Aorta (tissue), 5 donors: ENCODE measurements around the gene SETD4. TPM values are rescaled to one million over a fixed set of nuclear protein-coding genes. Genes with fewer than 3 reads are reported as not detected.
A peak's percentile ranks its signal among the peaks of the same experiment; 100 is the strongest.

Experiments used
- ATAC-seq: fragments of 200-7000 bp; cut with Tn5 transposase; one replicate; pipeline ENCODE4 v1.9.1; 2022; ENCODE audit warnings: moderate library complexity; ENCODE audit not compliant: low FRiP score
- DNase-seq, 2 donors: peaks; one replicate each; pipeline ENCODE4 v3.0.0-alpha.2; 2020
- H3K27ac ChIP-seq, 2 donors: one replicate each; pipeline ENCODE4 v1.5.1; 2013; ENCODE audit warnings: low read length in 2 of 2, mild to moderate bottlenecking in 2 of 2, moderate library complexity in 2 of 2, control low read depth in 1 of 2, inconsistent platforms in 1 of 2, low read depth in 1 of 2
- H3K27me3 ChIP-seq, 2 donors: one replicate each; pipeline ENCODE4 v1.6.1; 2013; ENCODE audit warnings: control low read depth in 1 of 2, low read length in 1 of 2, mild to moderate bottlenecking in 1 of 2, moderate library complexity in 1 of 2; ENCODE audit not compliant: insufficient read depth in 2 of 2, control insufficient read depth in 1 of 2
- H3K36me3 ChIP-seq, 2 donors: one replicate each; pipeline ENCODE4 v1.6.1; 2013; ENCODE audit warnings: control low read depth in 1 of 2, low read length in 1 of 2, mild to moderate bottlenecking in 1 of 2; ENCODE audit not compliant: insufficient read depth in 2 of 2, control insufficient read depth in 1 of 2
- H3K4me1 ChIP-seq, 2 donors: one replicate each; pipeline ENCODE4 v1.6.1; 2013; ENCODE audit warnings: low read length in 2 of 2, control low read depth in 1 of 2, mild to moderate bottlenecking in 1 of 2, moderate library complexity in 1 of 2; ENCODE audit not compliant: insufficient read depth in 2 of 2, control insufficient read depth in 1 of 2
- H3K4me3 ChIP-seq, 2 donors: one replicate each; pipeline ENCODE4 v1.5.1; 2013; ENCODE audit warnings: low read length in 2 of 2, control low read depth in 1 of 2, mild to moderate bottlenecking in 1 of 2
- H3K9me3 ChIP-seq: one replicate; pipeline ENCODE4 v1.6.1; 2013; ENCODE audit warnings: mild to moderate bottlenecking, low read length; ENCODE audit not compliant: control insufficient read depth
- WGBS, 2 donors: extraction: QIAGEN DNeasy Blood & Tissue Kit; methylation state at CpG; one replicate each; pipeline ENCODE4 v1.1.7; 2013; 5-methylcytosine and 5-hydroxymethylcytosine counted together
- intact Hi-C, 2 donors: fragments of 100-400 bp; cut with DNase I; formaldehyde crosslinking; loops; one replicate each; pipeline versions ENCODE4 v1.14.2 to v1.15.0; 2022
- polyA plus RNA-seq, 2 donors: library from polyadenylated mRNA; stranded (reverse); fragments of 200-250 nt; gene quantifications; one replicate each; pipeline ENCODE4 v1.2.3, GENCODE V29; 2013
- total RNA-seq, 2 donors: library from RNA; stranded (reverse); fragmentation: NEBNext Ultra II Directional; extraction: Animal tissue kit (Norgen Biotek cat#: 25700); gene quantifications; one replicate each; pipeline ENCODE4 v1.2.1, GENCODE V29; 2021
- donor health status: healthy with polysubstance abuse.
- donor health status: Bipolar disorder and iron deficiency.
- donor health status: DM: no; HTN: no; CAD: no.
- donor health status: DM: no; HTN: no; CAD: no.
- donor health status: DM: yes; HTN: yes; CAD: no.

SETD4 gene
- total and polyA plus RNA-seq, 4 donors = 14.8 to 22.5 (median 18.5) TPM

DNA sequence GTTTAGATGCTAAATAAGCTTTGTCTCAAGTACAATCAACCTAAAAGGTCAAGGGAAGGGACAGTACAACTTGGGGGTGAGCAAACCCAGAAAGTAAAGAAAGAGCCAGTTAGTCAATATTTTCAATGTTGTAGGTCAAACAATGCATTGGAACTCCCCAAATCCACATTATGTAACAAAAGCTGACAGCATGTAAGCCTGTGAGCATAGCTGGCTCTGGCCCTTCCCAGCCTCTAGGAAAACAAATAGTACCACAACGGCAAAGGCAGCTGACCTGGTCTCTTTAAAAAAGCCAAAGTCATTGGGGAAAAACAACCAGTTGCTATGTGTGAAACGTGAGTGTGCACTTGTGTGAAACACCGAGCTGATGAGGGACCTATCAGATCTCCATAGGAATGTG lies 12.9 kb upstream of the SETD4 start:
- Histone ChIP-seq H3K36me3 (peaks cover 0 to 2% of the 10 kb centered on the region in 2 donors), H3K4me1 (peaks cover 0 to 2% of the 10 kb centered on the region in 2 donors)
- WGBS, 2 donors = 26 to 31% methylated on average over 3 of the region's 3 CpGs

DNA sequence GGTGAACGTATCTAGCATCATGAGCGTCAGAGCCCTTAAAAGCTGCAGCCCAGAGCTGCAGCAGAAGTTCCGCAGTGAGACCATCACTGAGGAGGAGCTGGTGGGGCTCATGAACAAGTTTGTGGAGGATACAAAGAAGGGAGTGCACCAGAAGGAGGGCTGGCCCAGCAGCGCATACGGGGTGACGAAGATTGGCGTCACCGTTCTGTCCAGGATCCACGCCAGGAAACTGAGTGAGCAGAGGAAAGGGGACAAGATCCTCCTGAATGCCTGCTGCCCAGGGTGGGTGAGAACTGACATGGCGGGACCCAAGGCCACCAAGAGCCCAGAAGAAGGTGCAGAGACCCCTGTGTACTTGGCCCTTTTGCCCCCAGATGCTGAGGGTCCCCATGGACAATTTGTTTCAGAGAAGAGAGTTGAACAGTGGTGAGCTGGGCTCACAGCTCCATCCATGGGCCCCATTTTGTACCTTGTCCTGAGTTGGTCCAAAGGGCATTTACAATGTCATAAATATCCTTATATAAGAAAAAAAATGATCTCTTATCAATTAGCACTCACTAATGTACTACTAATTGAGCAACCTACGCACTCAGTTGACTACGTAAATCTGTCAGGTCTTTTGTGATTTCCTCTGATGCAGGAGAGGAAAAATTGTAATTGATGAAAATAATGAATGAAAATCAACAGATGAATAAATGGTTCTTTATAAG lies 12.3 kb upstream of the SETD4 start:
- no peak overlapping the region for H3K27ac ChIP-seq
- intact Hi-C loops = no loop called here
- H3K4me1 ChIP-seq = peaks cover 0 to 2% of the 10 kb centered on the region in 2 donors
- peaks cover 0 to 2% of the 10 kb centered on the region in 2 donors for H3K36me3 ChIP-seq
- H3K9me3 ChIP-seq = no peaks in the 10 kb centered on the region
- 95 to 97% methylated on average over 12 of the region's 12 CpGs for WGBS, 2 donors
- no peaks in the 10 kb centered on the region for H3K27me3 ChIP-seq
- DNase-seq = no peak
- no peak for ATAC-seq
- no peak overlapping the region for H3K4me3 ChIP-seq

More for the DNA sequence above, 12.9 kb upstream of the SETD4 start:
- no peak overlapping the region for H3K27ac ChIP-seq
- ATAC-seq (no peak), DNase-seq (no peak)
- H3K4me3 ChIP-seq = no peak overlapping the region
- intact Hi-C loops = no loop called here
- no peaks in the 10 kb centered on the region for H3K27me3 ChIP-seq
- no peaks in the 10 kb centered on the region for H3K9me3 ChIP-seq

DNA sequence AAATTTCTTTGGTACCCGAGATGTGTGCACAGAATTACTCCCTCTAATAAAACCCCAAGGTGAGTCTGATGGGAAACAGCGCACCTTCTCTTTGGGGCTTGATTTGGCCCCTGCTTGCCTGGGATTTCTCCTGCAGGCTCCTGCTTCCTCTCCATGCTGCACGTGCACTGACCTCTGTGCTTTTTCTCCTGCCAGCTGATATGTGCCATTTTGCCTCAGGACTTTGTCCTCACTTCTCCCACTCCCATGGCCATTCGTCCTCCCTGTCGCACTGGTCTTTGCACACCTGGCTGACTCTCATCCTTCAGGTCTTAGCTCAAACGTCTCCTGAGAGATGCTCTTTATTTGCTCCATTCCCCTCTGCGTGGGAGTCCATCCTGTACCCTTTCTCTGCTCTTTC lies 10.7 kb upstream of the SETD4 start:
- Histone ChIP-seq H3K9me3 (no peaks in the 10 kb centered on the region), H3K27ac (peak overlapping the region in 1 of 2 donors; percentile 14), H3K4me3 (no peak overlapping the region), H3K27me3 (no peaks in the 10 kb centered on the region), H3K4me1 (peaks cover 0 to 2% of the 10 kb centered on the region in 2 donors), H3K36me3 (peaks cover 0 to 2% of the 10 kb centered on the region in 2 donors)
- intact Hi-C loops = no loop called here
- 81 to 89% methylated on average over 7 of the region's 7 CpGs for WGBS, 2 donors
- ATAC-seq (no peak), DNase-seq (no peak)

DNA sequence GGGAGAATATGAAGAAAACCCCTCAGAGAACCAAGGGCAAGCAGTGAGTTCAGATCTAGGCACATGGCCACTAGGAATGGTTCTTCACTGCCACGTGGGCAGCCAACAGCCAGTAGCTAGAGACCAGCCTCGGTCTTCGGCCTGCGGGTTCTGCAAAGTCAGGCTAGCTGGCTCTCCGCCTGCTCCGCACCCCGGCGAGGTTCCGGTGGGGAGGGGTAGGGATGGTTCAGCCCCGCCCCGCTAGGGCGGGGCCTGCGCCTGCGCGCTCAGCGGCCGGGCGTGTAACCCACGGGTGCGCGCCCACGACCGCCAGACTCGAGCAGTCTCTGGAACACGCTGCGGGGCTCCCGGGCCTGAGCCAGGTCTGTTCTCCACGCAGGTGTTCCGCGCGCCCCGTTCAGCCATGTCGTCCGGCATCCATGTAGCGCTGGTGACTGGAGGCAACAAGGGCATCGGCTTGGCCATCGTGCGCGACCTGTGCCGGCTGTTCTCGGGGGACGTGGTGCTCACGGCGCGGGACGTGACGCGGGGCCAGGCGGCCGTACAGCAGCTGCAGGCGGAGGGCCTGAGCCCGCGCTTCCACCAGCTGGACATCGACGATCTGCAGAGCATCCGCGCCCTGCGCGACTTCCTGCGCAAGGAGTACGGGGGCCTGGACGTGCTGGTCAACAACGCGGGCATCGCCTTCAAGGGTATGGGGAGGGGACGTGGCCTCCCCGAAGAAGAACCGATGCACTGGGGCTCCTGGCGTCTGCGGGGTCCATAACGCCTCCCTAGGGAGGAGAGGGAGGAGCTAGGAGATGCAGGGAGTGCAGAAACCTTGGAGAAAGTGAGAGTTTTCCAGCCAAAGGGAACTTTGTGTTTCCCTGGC lies 9.6 kb upstream of the SETD4 start, which contains the start of gene CBR1:
CBR1 (plus strand) TSS at position 312 of the 871 bp plus-strand sequence; CDS start at position 404, 92 bp downstream.
- Histone ChIP-seq H3K36me3 (peaks cover 0 to 2% of the 10 kb centered on the region in 2 donors), H3K4me3 (peak within 1 kb of the TSS; percentile 42 to 52), H3K27ac (peak within 1 kb of the TSS; percentile 57 to 60), H3K4me1 (peaks cover 0 to 2% of the 10 kb centered on the region in 2 donors), H3K9me3 (no peaks in the 10 kb centered on the region), H3K27me3 (no peaks in the 10 kb centered on the region)
- WGBS, 2 donors = 0 to 1% methylated on average over 71 of the region's 71 CpGs
- DNase-seq (peak; percentile 98), ATAC-seq (peak; percentile 99)
- intact Hi-C loops = no loop called here

DNA sequence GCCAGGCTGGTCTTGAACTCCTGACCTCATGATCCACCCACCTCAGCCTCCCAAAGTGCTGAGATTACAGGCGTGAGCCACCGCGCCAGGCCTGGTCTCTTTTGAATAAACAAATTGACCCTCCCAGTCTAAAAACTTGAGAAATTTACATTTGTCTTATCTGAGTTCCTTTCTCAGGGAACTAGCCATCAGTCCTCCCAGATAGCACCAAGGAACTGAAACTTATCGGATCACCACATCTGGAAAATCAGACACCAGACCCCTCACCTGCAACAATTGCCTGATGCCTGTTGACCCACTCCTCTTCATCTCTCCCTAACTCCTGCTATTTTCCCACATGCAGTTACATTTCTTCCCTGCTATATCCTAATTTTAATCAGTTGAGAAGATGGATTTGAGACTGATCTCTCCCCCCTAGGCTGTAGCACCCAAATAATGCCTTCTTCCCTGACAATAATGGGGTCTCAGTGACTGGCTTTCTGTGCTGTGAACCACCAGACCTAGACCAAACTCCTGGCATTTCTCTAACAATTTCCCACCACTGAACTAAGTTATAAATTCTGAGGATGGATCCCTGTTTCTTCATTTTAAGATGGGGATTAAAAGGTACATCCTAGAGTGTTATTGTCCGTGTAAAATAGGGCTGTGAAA lies 8.5 kb upstream of the SETD4 start:
- intact Hi-C loops = no loop called here
- Histone ChIP-seq H3K36me3 (peaks cover 0 to 2% of the 10 kb centered on the region in 2 donors), H3K4me1 (peaks cover 0 to 2% of the 10 kb centered on the region in 2 donors), H3K4me3 (no peak overlapping the region), H3K27ac (peak overlapping the region; percentile 57 to 60), H3K27me3 (no peaks in the 10 kb centered on the region), H3K9me3 (no peaks in the 10 kb centered on the region)
- WGBS, 2 donors = 94 to 97% methylated on average over 5 of the region's 5 CpGs
- ATAC-seq (no peak), DNase-seq (no peak)

DNA sequence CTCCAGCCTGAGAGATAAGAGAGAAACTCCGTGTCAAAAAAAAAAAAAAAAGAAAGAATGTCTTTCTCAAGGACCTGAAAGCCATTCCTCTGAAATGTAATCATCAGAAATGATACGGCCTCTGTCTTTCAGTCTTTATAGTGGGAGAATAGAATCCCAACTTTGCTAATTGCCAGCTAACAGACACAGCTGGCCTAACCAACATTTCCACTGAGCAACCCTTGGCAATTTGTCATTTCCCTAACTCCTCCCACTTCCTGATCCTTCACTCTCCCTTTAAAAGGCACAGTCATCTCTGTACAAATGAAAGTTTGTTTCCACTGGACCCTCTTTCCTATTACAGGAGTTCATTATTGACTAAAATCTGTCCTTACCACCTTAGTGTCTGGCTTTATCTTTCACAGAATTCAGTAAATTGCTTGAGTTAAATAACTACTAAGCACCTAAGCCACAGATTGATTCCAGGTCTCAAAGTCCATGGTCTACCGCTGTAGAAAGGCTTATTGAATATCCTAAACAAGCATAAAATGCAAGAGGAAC lies 5.2 kb upstream of the SETD4 start:
- WGBS, 2 donors = 60 to 64% methylated on average over 3 of the region's 3 CpGs
- intact Hi-C loops = no loop called here
- ATAC-seq (no peak), DNase-seq (no peak)
- H3K36me3 ChIP-seq = no peaks in the 10 kb centered on the region
- H3K4me3 ChIP-seq = no peak overlapping the region
- no peaks in the 10 kb centered on the region for H3K27me3 ChIP-seq
- no peaks in the 10 kb centered on the region for H3K4me1 ChIP-seq
- H3K27ac ChIP-seq = no peak overlapping the region
- H3K9me3 ChIP-seq = no peaks in the 10 kb centered on the region

DNA sequence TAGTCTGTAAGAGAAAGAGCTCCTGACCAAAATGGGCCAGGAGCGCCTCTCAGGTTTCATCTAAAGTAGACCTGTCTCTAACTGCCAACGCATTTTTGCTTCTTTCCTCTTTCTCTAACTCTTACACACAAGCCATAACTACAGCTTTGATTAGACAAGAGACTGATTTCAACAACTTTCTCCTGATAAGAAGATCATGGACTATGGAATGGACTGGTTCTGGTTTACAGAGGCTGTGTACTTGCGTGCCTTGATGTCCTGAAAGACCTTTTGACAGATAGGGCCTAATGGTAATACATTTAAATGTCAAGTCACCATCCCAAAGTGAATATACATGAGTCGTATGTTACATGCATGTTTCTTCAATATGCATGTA lies 3.7 kb upstream of the SETD4 start:
- ATAC-seq = no peak
- intact Hi-C loops = loop anchor here in 1 of 2 donors (5.0 kb wide), 1 partner anchor 48 kb away; no protein-coding TSS in a partner anchor
- 85 to 90% methylated on average over 4 of the region's 4 CpGs for WGBS, 2 donors

DNA sequence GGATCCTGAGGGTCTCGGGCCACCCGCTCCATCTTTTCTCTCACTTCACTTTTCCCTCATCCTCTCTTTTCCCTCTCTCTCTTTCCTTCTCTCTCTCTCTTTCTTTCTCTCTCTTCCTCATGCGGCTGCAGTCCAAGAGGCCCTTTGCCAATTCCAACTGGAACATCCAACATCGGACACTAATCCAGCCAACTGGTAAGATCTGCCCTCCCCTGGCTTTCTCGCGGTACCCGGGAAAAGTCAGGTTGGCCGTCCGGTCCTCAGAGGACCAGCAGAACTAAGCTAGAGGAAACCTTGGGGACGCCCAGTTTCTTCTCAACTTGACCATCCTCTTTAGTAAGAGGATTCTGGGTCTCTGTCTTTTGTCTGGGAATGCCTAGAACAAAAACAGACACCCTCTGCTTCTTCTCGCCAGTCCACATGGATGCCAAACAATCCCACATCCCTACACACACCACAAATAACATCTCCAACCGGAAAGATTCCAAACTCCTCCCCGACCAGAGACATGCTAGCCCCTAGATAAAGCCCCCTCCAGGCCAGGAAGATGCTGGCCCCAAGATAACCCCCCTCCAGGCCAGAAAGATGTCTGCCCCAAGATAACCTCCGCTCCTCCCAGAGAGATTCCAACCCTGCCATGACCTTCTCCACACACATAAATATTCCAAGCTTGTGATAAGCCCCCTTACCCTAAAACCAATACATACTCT lies 3.2 kb upstream of the SETD4 start:
- DNase-seq (no peak), ATAC-seq (no peak)
- Histone ChIP-seq H3K9me3 (no peaks in the 10 kb centered on the region), H3K4me1 (no peaks in the 10 kb centered on the region), H3K4me3 (no peak overlapping the region), H3K36me3 (no peaks in the 10 kb centered on the region), H3K27me3 (no peaks in the 10 kb centered on the region), H3K27ac (no peak overlapping the region)
- WGBS, 2 donors = 87 to 92% methylated on average over 14 of the region's 14 CpGs
- intact Hi-C loops = loop anchor here in 1 of 2 donors (5.0 kb wide), 1 partner anchor 49 kb away; no protein-coding TSS in a partner anchor

More for the DNA sequence above, 3.7 kb upstream of the SETD4 start:
- Histone ChIP-seq H3K36me3 (no peaks in the 10 kb centered on the region), H3K4me3 (no peak overlapping the region), H3K27ac (no peak overlapping the region), H3K9me3 (no peaks in the 10 kb centered on the region), H3K4me1 (no peaks in the 10 kb centered on the region), H3K27me3 (no peaks in the 10 kb centered on the region)
- no peak for DNase-seq
